Bronchial epithelial cell (primary cell): ENCODE measurements around the gene LDB1. TPM values are rescaled to one million over a fixed set of nuclear protein-coding genes. Genes with fewer than 3 reads are reported as not detected.

Source experiments
- DNase-seq: peaks from one replicate; pipeline ENCODE4 v3.0.0-alpha.2; 2010; ENCODE audit warnings: low read depth
- FAIRE-seq: peaks from 2 replicates; lab custom pipeline; 2011; peaks lifted over from hg19 to GRCh38; lab: Jason Lieb, UNC
- H3K27me3 ChIP-seq: 2 replicates; pipeline ENCODE4 v1.5.1; 2011; ENCODE audit warnings: low read length; ENCODE audit not compliant: control insufficient read depth, insufficient read depth
- H3K36me3 ChIP-seq: 2 replicates; pipeline ENCODE4 v1.5.1; 2011; ENCODE audit warnings: low read length; ENCODE audit not compliant: control insufficient read depth, insufficient read depth
- H3K4me3 ChIP-seq: 2 replicates; pipeline ENCODE4 v1.5.1; 2011; ENCODE audit warnings: mild to moderate bottlenecking, low read depth, low read length, control low read depth
- total RNA-seq: library from RNA; depleted of rRNA; stranded (reverse); fragments of >200 nt; gene quantifications from 2 replicates; pipeline ENCODE4 v1.2.1, GENCODE V29; 2014
- TF ChIP-seq, protein P1 (sequence below): IDR thresholded peaks from 2 replicates; pipeline ENCODE4 v1.5.1; 2011; ENCODE audit warnings: mild to moderate bottlenecking, moderate library complexity, low read length, control low read depth, inconsistent platforms; ENCODE audit not compliant: insufficient read depth, severe bottlenecking

The LDB1 gene, protein sequence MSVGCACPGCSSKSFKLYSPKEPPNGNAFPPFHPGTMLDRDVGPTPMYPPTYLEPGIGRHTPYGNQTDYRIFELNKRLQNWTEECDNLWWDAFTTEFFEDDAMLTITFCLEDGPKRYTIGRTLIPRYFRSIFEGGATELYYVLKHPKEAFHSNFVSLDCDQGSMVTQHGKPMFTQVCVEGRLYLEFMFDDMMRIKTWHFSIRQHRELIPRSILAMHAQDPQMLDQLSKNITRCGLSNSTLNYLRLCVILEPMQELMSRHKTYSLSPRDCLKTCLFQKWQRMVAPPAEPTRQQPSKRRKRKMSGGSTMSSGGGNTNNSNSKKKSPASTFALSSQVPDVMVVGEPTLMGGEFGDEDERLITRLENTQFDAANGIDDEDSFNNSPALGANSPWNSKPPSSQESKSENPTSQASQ
- total RNA-seq, result 30.0 and 37.3 TPM in 2 replicates

DNA sequence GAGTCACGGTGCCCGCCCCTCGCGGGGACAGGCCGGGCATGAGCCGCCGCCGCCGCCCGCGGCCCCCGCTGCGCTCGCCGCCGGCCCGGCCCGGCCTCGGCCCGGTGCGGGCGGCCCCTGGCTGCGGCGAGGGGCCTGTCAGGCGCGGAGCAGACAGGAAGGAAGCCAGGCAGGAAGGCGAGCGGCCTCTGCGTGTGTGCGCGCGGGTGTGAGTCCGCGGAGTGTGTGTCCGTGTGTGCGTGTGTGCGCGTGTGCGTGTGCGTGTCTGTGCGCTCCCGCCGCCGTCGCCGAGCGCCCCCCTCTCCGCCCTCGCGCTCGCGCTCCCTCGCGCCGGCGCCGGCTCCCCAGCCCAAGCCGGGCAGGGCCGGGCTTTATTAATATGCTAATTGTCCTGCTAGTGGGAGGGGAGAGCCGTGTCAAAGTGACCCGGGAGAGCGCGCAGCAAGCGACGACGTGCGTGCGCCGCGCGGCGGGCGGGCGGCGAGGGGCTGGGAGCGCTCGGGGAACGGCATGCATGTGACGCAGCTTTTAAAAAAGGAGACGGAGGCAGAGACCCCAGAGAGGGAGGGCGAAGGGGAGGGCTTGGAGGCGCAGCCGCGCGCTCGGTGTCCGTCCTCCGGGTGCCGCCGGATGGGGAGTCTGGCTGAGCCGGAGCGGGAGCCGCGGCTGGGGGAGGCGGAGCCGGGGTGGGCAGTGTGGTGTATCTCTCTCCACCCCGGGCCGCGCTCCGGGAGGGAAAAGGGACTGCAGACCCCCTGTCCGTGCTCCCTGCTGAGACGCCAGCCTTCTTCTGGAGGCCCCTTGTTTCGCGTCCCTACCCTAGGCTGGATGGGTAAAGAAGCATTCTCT, at the start of gene LDB1:
Gene LDB1 (minus strand): TSS at position 227 of the 849 bp plus-strand sequence. CDS start 258 bp downstream, outside the sequence.
- TF ChIP-seq, protein P1, sequence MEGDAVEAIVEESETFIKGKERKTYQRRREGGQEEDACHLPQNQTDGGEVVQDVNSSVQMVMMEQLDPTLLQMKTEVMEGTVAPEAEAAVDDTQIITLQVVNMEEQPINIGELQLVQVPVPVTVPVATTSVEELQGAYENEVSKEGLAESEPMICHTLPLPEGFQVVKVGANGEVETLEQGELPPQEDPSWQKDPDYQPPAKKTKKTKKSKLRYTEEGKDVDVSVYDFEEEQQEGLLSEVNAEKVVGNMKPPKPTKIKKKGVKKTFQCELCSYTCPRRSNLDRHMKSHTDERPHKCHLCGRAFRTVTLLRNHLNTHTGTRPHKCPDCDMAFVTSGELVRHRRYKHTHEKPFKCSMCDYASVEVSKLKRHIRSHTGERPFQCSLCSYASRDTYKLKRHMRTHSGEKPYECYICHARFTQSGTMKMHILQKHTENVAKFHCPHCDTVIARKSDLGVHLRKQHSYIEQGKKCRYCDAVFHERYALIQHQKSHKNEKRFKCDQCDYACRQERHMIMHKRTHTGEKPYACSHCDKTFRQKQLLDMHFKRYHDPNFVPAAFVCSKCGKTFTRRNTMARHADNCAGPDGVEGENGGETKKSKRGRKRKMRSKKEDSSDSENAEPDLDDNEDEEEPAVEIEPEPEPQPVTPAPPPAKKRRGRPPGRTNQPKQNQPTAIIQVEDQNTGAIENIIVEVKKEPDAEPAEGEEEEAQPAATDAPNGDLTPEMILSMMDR, result no peak
- H3K36me3 ChIP-seq, result no peaks in the 10 kb centered on the region
- H3K27me3 ChIP-seq, result no peaks in the 10 kb centered on the region
- DNase-seq, result peak; percentile 53
- H3K4me3 ChIP-seq, result peak within 1 kb of the TSS; percentile 59
- FAIRE-seq, result no peak

- FAIRE-seq, result no peak
Measured at GRCh38 chr10:102167861-102168260, 47.7 kb upstream of the LDB1 start.

DNA sequence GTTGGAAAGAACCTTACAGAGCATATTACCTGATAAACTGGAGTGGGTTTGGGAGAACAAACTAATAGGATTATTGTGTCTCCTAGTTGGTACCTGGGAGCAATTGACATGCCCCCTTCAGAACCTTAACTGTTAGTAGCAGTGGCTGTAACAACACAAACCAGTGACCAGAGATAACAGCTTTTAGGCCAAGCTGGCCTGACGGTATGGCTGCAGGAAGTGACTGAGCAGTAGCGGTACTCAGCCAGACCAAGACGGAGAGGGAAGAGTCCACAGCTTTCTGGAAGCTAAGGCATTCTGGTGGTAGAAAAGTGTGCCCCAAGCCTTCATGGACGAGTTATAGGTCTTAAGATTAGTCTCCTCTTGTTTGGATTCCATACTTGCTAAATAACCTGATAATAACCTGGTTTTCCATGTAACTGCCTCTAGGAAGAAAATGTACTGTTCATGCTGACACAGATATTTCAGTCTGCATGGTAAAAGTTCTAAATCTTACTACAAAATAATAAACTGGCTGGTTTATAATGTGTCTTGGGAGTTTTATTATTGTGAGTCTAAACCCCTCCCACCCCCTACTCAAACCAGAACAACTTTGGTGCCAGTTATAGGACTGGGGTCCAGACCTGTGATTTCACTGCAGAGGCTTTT, 43.3 kb upstream of the LDB1 start:
- DNase-seq (no peak), FAIRE-seq (no peak)
- TF ChIP-seq, protein P1, result no peak
- H3K4me3 ChIP-seq, result no peak overlapping the region
- H3K27me3 ChIP-seq, result no peaks in the 10 kb centered on the region
- peaks cover 32% of the 10 kb centered on the region for H3K36me3 ChIP-seq

More at GRCh38 chr10:102167861-102168260, 47.7 kb upstream of the LDB1 start:
- no peak for DNase-seq
- TF ChIP-seq, protein P1, result no peak
- H3K36me3 ChIP-seq, result peaks cover 3% of the 10 kb centered on the region
- no peaks in the 10 kb centered on the region for H3K27me3 ChIP-seq
- no peak overlapping the region for H3K4me3 ChIP-seq

GRCh38 chr10:102159831-102160230, 39.7 kb upstream of the LDB1 start:
- no peaks in the 10 kb centered on the region for H3K27me3 ChIP-seq
- TF ChIP-seq, protein P1, result no peak
- H3K4me3 ChIP-seq, result no peak overlapping the region
- peaks cover 52% of the 10 kb centered on the region for H3K36me3 ChIP-seq
- DNase-seq (no peak), FAIRE-seq (no peak)

DNA sequence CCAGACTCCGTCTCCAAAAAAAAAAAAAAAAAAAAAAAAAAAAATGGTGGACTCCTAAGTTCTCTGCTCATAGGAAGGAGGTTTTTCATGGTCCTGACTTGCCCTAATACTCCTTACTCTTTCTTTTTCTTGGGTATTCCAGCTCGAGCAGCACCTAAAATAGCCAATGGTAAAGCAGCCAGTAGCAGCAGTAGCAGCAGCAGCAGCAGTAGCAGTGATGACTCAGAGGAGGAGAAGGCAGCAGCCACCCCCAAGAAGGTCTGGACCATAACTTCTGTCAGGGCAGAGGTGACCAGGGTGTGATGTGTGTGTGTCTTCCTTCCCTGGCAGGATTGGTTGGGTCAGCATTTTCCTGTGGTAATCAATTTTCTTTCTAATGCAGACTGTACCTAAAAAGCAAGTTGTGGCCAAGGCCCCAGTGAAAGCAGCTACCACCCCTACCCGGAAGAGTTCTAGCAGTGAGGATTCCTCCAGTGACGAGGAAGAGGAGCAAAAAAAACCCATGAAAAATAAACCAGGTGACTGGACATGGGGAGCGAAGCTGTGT, 39.0 kb upstream of the LDB1 start:
- Histone ChIP-seq H3K27me3 (no peaks in the 10 kb centered on the region), H3K4me3 (no peak overlapping the region), H3K36me3 (peaks cover 55% of the 10 kb centered on the region)
- FAIRE-seq (no peak), DNase-seq (no peak)
- TF ChIP-seq, protein P1, result no peak
